ENCODE data around the gene SMCO3.

Gene SMCO3

DNA sequence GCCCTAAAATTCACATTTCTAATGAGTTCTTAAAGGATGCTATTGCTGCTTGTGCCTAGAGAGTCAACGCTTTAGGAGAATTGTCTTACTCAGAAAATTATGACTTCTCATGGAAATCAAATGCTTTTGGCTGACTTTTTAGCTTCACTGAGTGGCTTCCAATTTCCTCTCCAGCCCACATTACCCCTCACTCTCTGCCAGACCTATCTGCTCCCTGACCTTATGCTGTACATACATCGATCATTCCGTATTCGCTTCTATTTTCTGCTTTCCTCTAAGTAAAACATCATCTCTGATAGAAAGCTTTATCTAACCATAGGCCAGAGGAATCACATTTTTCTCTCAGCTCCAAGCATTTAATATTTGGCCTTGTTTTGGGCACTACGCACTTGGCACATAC lies 12.5 kb upstream of the SMCO3 start:
- no peak for DNase-seq

DNA sequence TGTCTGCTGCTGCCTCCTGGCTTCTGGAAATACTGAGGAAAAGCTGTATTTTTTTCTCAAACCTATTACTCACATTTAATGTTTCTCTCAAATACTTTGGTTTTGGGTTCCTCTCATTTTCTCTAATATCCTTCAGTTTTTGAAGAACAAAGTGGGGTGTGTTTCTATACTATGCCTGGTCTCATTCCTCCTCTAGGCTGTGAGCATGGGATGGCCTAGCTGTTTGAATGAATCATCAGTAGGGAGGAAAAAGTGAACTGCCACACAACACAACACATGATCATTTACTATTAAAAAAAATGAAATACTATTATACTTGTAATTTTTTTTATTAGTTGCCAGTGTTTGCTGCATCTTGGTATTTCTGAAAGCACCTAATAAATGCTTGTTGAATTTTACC lies 11.3 kb upstream of the SMCO3 start:
- no peak for DNase-seq

DNA sequence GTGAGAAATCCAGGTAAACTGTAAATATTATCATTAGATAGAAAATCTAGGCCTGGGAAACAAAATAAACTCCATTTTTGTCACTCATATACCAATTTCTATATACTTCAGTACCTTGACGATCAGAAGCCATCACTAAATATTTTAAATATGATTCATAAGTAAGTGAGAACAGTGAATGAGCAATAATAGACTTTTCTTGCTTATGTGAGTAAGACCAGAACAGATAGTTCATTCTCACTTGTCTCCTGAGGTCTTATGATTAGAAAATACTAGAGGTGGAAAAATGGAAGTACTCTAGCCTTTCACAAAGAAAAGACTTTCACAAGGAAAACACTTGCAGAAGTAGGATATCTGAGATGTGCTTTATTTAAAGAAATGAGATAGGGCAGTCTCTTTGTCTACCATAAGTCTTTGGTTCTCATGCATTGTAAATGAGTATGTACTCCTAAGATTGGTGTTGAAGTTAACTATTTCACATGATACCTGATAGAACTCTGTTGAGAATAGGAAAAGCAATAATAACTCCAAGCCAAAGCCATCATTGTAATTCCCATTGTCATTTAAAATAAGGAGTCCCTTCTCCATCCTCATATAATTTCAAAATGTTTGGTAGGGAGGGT lies 10.1 kb upstream of the SMCO3 start:
- no peak for DNase-seq

DNA sequence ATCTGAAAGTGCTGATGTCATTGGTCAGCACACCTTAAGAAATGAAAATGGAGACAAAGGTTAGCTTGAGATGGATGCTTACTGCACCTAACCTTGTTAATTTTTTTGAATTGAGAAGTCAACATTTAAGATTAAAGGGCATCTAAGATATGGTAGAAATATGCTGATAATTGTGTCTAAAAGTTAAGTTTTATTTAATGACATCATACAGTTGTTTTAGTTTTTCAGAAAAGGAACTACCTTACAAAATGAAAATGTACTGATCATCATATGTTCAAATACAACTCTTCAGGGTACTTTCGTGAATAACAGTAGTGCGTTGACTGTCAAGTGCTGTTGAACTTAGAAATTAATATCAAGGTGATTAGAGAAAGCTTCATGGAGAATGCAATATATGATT lies 2.5 kb downstream of the SMCO3 start:
- DNase-seq = no peak

DNA sequence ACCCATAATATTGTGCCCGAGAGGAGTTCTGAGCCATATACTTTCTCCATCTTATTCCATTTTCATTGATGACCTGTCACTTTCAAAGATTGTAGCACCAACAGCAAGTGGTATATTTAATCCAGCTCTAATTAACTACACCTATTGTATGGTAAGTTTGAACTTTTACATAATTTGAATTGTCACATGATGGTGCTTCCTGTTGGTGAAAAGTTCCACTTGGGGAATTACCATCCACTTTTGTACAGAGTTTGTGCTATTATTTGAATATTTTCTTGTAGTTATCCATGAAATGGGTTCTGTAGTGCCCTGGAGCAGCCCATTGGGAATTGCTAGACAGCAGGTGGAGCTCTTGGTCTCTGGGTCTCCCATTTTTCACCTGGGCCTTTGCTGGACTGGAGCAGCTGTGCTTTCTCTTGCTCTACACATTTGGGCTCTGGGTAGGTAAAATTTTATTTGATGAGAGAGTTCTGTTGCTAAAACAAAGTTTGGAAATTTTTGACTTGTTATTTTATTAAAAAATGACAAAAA lies 3.0 kb downstream of the SMCO3 start:
- no peak for DNase-seq

DNA sequence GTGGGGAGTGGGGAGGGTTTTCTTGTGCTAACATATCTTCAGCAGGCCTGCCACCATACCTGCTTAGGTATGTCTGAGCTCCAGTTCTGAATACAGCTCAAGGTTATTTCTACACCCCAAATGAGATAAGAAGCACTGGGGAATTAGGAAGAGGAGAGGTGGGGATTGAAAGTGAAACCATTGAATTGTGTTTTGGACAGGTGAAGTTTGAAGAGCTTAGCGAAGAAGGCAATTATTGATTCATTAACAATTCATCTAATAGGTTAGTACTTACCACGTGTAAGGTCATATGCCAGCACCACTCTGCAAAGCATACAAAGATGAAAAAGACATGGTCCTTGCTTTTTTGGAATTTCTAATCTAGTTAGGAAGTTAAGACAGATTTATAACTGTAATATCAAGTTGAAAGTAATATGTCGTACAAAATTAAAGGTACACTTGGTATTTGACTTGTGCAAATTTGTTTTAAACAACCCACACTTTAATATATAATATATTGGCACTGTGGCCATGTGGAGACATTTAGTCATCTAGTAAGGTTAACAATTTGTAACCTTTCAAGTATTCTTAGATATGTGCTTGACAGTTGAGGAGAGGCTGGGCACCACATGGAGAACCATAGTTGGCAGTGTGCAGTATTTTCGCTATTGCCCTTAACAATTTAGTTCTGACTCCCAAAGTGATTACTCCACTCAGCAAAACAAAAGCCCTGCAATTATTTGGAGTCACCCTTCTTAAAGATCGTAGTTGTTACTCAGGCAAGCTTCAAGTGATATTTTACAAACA lies 3.6 kb downstream of the SMCO3 start:
- DNase-seq = no peak

DNA sequence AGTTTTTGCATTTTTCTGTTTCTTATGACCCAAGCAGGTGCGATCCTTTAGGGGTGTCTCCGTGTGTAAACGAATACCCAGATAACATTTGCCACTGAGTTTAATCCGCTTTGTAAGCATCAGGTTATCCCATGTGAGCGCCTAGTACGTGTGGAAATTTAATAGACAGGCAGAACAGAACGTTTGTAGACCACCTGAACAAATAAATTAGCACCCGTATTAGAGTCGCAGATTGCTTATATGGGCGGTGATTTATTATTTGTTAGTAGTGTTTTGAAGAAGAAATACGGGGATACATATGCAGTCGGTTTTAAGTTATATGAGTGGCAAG lies 10.2 kb downstream of the SMCO3 start:
- DNase-seq = no peak

DNA sequence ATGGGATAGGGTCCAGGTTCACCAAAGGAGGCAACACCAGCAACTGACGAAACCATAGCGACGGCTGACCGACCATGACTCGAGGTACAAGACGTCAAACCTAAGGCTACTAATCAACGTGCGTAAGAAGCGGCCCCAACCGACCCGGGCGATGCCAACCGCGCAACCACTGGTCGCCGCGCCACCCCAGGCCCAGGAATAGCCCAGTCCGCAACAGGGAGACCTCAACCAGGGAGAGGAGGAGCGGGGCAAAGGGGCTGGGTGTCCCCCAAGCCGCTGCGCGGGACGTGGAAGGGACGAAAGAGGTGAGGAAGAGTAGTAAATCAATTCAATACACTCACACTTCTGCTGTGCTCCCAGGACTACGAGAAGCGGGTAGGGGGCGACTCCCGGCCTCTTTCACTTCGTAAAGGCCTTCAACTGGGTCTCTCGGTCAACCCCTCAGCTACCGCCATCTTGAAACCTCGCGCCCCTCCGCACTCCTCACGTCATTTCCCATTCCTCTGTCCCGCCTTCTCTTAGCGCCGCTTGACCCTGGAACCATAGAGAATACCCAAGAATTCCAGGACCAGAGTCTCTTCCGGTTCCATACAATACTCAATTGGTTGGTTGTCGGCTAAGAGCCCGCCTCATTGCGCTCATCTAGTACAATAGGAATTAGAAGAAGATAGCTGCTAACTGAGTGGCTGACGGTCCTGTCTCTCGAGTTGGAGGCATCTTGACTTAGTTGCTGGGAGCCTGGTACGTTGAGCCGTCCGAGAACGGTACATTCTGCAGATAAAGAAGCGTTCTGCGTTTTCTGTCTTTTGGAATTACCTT lies 10.8 kb downstream of the SMCO3 start, which contains the start of the genes C12orf60 and WBP11:
Gene C12orf60 (plus strand): TSS at position 660 of the 819 bp plus-strand sequence. CDS start 19,266 bp downstream, outside the sequence.
Gene WBP11 (minus strand): TSS at position 468 of the 819 bp plus-strand sequence. CDS start 2,095 bp downstream, outside the sequence.
- peak; percentile 79 to 99 for DNase-seq

DNA sequence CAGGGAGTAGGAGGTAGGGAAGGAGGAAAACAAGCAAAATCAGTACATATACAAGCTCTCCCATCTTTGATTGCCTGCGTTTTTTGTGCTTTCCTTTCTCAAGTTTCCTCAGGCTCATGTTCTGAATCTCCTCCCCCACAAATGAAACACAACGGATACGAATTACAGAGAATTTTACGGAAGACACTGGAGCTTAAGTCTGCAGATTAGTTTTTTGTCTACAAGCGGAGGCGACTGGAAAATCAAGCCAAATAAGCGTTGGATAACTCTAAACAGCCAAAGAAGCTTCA lies 11.3 kb downstream of the SMCO3 start:
- DNase-seq = no peak

DNA sequence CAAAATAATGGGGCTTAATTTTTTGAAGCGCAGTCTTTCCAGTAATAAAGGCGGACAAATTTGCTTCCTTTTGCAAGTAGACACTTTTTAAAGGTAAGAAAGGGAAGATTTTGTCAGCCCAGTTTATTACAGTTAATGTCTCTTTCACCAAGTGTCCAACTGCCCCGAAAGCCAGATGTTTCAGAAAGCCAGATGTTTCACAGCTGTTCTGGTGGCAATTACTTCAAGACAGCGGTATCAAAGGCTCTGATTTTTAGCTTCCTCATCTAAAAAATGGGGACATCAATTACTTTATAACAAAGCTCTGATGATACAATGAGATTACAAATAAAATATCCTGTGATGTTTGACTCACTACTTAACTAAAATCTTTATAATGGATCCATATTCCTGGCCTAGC lies 11.7 kb downstream of the SMCO3 start:
- no peak for DNase-seq

DNA sequence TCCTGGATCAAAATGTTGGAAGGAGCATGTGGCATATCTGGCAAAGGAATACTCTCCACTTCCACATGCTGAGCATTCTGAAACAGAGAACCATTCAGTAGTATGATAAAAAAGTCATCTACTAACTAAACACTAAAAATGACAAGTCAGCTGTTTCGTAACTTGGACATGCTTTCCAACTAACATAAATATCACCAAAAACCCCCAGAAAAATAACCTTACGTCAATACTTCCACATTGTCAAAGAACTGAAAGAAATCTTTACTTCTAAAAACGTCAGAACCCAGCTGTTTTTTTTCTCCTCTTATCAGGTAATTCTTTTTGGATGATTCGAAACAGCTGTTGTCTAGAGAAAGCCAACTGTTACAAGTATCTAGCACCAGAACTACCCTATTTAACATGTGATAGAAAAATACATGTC lies 18.9 kb downstream of the SMCO3 start:
- no peak for DNase-seq

DNA sequence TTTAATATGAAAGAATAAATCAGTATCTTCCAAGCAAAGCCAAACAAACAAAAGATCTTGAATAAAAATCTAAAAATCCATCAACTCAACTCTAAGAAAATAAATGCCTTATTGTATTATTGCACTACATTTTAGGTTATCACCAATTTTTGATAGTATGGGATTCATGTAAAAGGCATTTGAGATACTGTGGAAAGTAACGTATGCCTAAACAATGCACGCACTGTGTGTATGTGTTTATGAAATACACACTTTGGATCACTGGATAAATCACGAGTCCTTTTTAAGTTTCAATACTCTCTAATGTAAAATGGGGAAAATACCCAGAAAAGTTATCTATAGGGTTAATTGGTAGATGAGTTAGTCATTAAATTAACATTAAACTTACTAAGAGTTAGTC lies 28.4 kb downstream of the SMCO3 start:
- DNase-seq = no peak

DNA sequence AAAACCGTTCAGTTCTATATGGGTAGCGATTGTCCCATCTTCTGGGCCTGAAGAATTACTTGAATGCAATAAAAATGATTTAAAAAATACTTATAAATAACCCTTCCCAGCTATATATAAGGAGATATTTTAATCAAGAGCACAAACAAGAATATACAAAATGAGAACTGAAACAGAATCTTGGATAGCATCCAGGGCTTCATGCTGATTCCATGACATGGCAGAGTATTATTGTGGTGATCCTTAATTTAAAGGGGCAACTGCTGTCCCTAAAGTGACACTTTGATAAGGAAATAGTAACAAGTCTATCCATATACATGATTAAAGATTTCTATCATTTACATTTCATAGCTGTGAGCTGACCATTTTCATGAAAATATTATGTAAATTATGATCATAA lies 29.5 kb downstream of the SMCO3 start:
- DNase-seq = no peak

DNA sequence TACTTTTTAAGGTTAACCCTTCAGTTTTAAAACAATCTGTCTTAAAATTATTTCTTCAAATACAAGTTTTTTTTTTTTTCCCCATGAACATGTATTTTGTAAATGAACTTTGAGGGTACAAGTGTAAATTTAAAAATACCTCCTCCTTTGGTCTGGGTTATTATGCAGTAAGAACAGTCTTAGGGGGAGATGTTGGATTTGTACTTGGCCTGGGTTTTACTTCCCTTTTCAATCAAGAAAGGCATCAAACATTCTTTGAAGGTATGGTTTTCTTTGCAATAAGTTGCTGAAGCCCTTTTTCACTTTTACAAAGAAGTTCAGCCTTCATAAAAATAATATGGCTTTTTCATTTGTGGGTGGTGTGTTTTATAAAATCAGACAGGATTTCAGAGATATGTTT lies 31.2 kb downstream of the SMCO3 start:
- no peak for DNase-seq

DNA sequence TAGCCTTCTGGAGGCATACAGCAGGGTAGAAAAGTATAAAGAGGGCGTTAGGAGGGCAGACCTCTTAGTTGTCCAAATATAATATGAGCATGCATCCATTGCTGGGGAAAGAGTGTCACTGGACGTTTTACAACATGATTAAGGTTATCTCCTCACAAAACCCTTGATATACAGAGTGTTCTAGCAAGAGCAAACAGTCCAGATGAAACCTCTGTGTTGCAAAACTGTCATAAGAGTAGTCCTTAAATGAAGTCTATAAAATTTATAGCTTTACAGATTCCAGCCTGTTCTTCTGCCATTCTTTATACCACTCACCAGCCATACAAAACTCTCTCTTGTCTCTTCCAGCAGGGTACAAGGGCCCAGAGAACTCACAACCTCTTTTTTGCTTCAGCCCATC lies 32.4 kb downstream of the SMCO3 start:
- no peak for DNase-seq

DNA sequence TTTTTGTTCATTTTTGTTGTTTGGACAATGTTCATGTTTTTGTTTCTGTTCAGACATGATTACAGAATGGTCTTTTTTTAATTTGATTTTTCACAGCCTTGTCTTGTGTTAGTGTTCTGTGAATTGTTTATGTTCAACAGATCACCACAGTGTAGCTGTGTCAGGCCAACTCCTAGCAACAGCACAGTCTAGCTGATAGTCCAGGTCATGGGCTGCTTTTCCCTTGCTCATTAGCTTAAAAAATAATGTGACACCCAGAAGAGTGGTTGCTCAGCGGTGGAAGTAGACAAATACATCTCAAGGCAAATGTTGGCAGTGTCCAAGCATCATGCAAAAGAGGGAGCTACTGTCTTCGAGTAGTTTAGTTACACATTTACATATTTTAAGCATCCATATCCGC lies 33.1 kb downstream of the SMCO3 start:
- no peak for DNase-seq

DNA sequence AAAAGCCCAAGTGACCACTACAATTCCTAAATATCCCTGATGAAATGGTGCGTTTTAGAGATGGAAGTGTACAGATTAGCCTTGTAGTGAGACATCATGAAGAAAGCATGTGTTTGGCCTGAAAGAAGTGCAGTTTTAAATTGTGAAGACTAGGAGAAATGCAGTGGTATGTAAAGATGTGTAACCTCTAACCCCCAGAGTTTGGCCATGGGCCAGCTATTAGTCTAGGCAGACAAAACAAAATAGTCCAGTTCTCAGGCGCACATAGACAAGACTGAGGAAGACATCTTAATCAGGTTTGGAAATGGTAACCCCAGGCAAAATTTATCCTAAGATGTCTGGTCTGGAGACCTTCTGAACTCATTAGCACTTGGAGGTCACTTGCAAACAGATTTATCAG lies 34.1 kb downstream of the SMCO3 start:
- no peak for DNase-seq

DNA sequence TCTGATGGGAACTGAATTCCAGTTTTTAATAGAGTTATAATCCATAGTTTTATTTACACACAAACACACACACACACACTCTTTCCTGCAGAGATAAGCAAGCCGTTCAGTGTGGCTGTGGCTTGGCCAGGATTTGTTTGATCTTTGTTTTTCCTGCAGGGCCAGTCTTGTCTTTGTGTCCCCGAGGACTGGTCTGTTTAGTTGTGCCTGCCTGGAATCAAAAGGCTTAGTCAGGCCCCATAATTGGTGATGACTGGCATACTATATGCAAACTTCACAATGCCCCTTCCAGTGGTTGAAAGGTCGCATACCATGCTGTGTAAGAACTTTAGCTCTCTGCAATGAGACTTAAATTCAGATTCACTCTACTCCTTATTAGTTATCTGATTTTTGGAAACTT lies 36.7 kb downstream of the SMCO3 start:
- DNase-seq = no peak

DNA sequence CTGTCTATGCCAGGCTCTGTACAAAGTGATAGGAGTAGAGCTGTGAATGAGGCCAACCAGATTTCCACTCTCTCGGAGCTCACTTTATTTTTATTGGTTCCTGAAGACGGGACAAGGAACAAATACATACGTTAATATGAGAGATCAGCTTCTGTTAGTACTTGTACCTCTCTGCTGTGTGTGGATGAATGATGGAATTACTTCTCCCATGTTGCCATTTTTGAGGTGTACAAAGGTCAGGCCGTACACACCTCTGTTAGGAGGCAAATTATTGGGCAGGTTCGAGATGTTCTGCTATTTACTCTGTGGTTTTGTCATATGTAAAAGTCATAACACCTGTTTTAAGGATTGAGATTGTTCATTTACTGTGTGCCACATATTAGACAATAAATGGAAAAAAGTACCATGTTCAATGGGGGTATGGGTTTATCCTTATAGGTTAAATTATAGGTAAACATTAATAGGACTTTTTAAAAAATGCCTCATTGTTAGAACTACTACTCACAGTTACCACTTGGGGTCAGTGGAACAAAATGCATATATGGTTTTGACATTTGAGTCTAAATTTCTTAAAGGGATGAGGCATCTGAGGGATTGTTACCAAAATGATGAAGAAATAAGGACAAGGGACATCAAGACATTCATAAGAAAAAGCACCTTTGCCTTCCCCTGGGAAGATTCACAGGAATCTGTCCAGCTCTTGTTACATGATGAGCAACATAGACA lies 37.6 kb downstream of the SMCO3 start:
- no peak for DNase-seq

DNA sequence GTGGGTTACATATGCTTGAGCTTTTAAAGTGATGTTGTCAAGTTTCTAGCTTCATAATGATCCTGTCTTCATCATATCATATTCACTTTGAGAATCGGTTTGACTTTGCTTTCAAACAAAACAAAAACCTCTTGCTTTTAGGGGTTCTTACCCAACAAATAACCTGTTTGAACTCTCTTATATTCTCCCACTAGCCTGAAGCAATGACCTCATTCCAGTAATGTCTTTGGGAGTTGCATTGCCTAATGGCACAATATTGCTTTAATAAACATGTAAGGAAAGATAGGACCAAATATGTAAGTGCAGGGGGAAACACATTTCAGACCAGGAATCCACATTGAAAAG lies 38.4 kb downstream of the SMCO3 start:
- no peak for DNase-seq

DNA sequence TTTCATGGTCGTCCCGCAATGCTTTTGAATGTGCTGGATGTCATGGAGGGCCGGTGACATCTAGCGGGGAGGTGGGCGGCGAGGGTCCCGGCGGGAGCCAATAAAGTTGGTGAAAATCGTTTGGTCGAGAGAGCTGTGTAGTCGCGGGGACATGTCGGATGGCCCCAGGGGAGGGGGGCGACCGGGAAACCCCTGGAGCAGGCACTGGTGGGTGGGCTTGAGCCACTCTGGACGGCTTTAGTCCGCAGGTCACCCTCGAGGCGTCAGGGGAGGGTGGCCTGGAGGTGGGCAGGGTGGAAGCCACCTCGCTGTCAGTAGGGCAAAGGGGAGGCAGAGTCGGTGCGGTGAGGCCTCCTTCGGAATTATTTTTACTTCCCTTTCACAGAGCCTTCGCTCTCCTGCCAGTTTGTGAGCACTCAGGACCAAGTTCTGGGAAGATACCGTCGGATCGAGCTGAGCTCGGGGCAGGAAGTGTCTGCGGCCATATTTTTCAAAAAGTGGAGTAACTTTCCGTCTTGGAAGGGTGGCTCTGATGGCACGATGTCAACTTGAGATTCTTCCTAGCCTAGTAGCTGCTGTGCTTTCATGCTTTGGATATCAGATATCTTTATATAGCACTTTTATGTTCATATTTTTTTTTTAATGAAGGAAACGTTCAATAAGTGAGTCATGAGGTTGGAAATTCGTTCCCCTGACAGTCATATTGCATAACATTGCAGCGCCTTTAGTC lies 38.9 kb downstream of the SMCO3 start:
- DNase-seq = peak; percentile 23 to 53

All from bone marrow (tissue), 2 donors.